Measurements from ENCODE around the gene G6PC3.

The G6PC3 gene

DNA sequence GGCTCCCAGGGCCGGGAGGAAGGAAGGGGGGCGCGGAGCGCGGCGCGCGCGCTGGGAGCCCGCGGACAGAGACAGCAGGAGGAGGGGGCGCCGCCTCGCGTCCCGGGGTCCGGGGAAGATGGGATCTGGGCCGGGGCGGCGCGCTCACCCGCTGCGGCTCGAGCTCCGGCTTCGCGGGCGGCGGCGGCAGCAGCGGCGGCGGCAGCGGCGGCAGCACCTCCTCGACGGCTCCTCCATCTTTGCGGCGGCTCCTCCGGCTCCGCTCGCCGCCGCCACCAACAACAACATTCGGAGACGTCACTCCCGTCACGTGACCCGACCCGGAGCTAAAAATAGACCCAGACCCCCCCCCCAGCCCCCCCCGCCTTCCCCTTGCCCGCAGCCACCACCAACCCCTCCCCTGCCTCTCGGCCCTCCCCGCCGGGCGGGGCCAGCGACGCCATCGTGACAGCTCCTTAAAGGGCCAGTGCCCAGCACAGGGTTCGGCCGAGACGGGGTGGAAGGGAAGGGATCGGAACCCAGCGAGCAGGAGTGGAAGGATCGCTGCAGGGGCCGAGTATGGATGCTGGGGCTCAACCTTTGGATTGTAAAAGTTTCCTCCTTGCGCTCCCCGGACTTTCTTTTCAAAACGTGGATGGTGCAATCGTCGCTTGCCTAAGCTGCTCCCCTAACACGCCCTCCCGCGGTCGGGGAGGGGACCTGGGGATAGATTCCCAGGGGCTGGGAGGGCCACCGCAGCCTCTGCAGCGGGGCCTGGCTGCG, 53.0 kb downstream of the G6PC3 start, which contains the start of gene HDAC5:
Gene HDAC5, minus strand, starts transcription at position 286 of the 762 bp plus-strand sequence. CDS start 6,126 bp downstream, outside the sequence.
- CTCF ChIA-PET, result interaction anchor here (0.5 to 2.6 kb wide), 22 partner anchors 8 to 835 kb away, joined by 3 to 22 read pairs (median 4); partner anchors contain the start of genes G6PC3, HROB and LSM12
- Histone ChIP-seq H3K27ac (ENCODE audit: extremely low read depth, low read depth, low read length) (peak within 1 kb of the TSS; percentile 88), H3K36me3 (ENCODE audit: control insufficient read depth in 2 of 2, insufficient read depth in 1 of 2, low read length in 2 of 2) (no peaks in the 10 kb centered on the region; a peak in 1 of 3 replicates), H3K4me1 (ENCODE audit: control insufficient read depth, insufficient read depth, low read length) (no peaks in the 10 kb centered on the region; the same call in 1 of the 2 replicates), H3K4me3 (ENCODE audit: low read depth, low read length) (peak within 1 kb of the TSS; percentile 64), H3K9me3 (ENCODE audit: control insufficient read depth, insufficient read depth, low read depth, low read length) (no peaks in the 10 kb centered on the region)
- POLR2A ChIA-PET, result interaction anchor here (0.5 to 4.1 kb wide), 35 partner anchors 9 to 808 kb away, joined by 3 to 34 read pairs (median 3); partner anchors contain the start of genes ASB16, G6PC3, GRN and LSM12
- TF ChIP-seq SCRT2 (tag by site-specific recombination; IDR thresholded peaks at IDR 0.05) (no peak), ZNF24 (tag by site-specific recombination; IDR thresholded peaks at IDR 0.05) (peak; percentile 60; the same call in 1 of the 2 replicates), ZBTB1 (tag by site-specific recombination; IDR thresholded peaks at IDR 0.05) (no peak), ZNF133 (tag by site-specific recombination; IDR thresholded peaks at IDR 0.05) (no peak), ZNF416 (tag by site-specific recombination; IDR thresholded peaks at IDR 0.05) (no peak), KLF16 (tag by site-specific recombination; IDR thresholded peaks at IDR 0.05) (peak; percentile 58), ZNF18 (tag by site-specific recombination; IDR thresholded peaks at IDR 0.05) (no peak), ZNF558 (tag by site-specific recombination; IDR thresholded peaks at IDR 0.05) (peak; percentile 45; the same call in 1 of the 2 replicates), ZSCAN5A (tag by site-specific recombination; IDR thresholded peaks at IDR 0.05) (no peak), YY2 (tag by site-specific recombination; IDR thresholded peaks at IDR 0.05) (no peak), ZNF76 (tag by site-specific recombination; IDR thresholded peaks at IDR 0.05; ENCODE audit: borderline replicate concordance, low read depth) (0 out of 2 replicates have a peak, but pooled peaks have one; percentile 31), YY1 (tag by site-specific recombination; IDR thresholded peaks at IDR 0.05) (peak; percentile 36), ZNF792 (tag by site-specific recombination; IDR thresholded peaks at IDR 0.05) (no peak), OSR2 (tag by site-specific recombination; IDR thresholded peaks at IDR 0.05) (no peak), ZNF423 (tag by site-specific recombination; IDR thresholded peaks at IDR 0.05) (no peak), WT1 (tag by site-specific recombination; IDR thresholded peaks at IDR 0.05) (peak; percentile 37), ZNF221 (tag by site-specific recombination; IDR thresholded peaks at IDR 0.05; ENCODE audit: borderline replicate concordance) (no peak), ZNF366 (tag by site-specific recombination; conservative IDR thresholded peaks at IDR 0.05) (peak; percentile 47; the same call in 1 of the 2 replicates), MZF1 (tag by site-specific recombination; IDR thresholded peaks at IDR 0.05; ENCODE audit: borderline replicate concordance) (peak; percentile 93; the same call in 1 of the 2 replicates), TRIM28 (IDR thresholded peaks at IDR 0.05; ENCODE audit: borderline replicate concordance, low read length) (peak; percentile 51; the same call in 1 of the 2 replicates), ZNF571 (tag by site-specific recombination; IDR thresholded peaks at IDR 0.05) (no peak), ZBTB26 (tag by site-specific recombination; optimal IDR thresholded peaks at IDR 0.05) (no peak), ZNF48 (tag by site-specific recombination; IDR thresholded peaks at IDR 0.05) (no peak), ZNF629 (tag by site-specific recombination; IDR thresholded peaks at IDR 0.05) (peak; percentile 77; the same call in 1 of the 2 replicates), ZBTB17 (tag by site-specific recombination; IDR thresholded peaks at IDR 0.05) (peak; percentile 99), ZBTB20 (tag by site-specific recombination; IDR thresholded peaks at IDR 0.05) (peak; percentile 87), ZNF341 (tag by site-specific recombination; IDR thresholded peaks at IDR 0.05; ENCODE audit: low read depth) (peak; percentile 67; the same call in 1 of the 2 replicates), ZBTB21 (tag by site-specific recombination; IDR thresholded peaks at IDR 0.05) (0 out of 2 replicates have a peak, but pooled peaks have one; percentile 48), ZNF791 (tag by site-specific recombination; IDR thresholded peaks at IDR 0.05) (no peak)
- TF ChIP-seq, protein P1, sequence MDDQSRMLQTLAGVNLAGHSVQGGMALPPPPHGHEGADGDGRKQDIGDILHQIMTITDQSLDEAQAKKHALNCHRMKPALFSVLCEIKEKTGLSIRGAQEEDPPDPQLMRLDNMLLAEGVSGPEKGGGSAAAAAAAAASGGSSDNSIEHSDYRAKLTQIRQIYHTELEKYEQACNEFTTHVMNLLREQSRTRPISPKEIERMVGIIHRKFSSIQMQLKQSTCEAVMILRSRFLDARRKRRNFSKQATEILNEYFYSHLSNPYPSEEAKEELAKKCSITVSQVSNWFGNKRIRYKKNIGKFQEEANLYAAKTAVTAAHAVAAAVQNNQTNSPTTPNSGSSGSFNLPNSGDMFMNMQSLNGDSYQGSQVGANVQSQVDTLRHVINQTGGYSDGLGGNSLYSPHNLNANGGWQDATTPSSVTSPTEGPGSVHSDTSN (CRISPR knock-in tag; IDR thresholded peaks at IDR 0.05), result 0 out of 2 replicates have a peak, but pooled peaks have one; percentile 68
- TF ChIP-seq, protein P2, sequence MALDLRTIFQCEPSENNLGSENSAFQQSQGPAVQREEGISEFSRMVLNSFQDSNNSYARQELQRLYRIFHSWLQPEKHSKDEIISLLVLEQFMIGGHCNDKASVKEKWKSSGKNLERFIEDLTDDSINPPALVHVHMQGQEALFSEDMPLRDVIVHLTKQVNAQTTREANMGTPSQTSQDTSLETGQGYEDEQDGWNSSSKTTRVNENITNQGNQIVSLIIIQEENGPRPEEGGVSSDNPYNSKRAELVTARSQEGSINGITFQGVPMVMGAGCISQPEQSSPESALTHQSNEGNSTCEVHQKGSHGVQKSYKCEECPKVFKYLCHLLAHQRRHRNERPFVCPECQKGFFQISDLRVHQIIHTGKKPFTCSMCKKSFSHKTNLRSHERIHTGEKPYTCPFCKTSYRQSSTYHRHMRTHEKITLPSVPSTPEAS (tag by site-specific recombination; IDR thresholded peaks at IDR 0.05), result peak; percentile 51; the same call in 1 of the 2 replicates
- TF ChIP-seq, protein P3, sequence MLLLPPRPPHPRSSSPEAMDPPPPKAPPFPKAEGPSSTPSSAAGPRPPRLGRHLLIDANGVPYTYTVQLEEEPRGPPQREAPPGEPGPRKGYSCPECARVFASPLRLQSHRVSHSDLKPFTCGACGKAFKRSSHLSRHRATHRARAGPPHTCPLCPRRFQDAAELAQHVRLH (tag by site-specific recombination; IDR thresholded peaks at IDR 0.05), result 0 out of 2 replicates have a peak, but pooled peaks have one; percentile 29
